GM06990 (cell line): ENCODE data around the gene EIF4EBP2.

ENCODE experiments used
- DNase-seq: peaks from one replicate; pipeline ENCODE4 v3.0.0-alpha.2; 2011; ENCODE audit not compliant: insufficient read length; ENCODE audit errors: extremely low read depth
- H3K27me3 ChIP-seq: replicated peaks from 2 replicates; pipeline ENCODE4 v1.6.0; 2011; ENCODE audit warnings: low read length; ENCODE audit not compliant: control insufficient read depth, insufficient read depth
- H3K36me3 ChIP-seq: 2 replicates; pipeline ENCODE4 v1.5.1; 2011; ENCODE audit warnings: low read length; ENCODE audit not compliant: control insufficient read depth, insufficient read depth
- H3K4me3 ChIP-seq: replicated peaks from 2 replicates; pipeline ENCODE4 v1.5.1; 2011; ENCODE audit warnings: low read depth, mild to moderate bottlenecking, control low read depth, low read length
- TF ChIP-seq, protein P1 (sequence below): IDR thresholded peaks from 2 replicates; pipeline ENCODE4 v1.5.1; 2011; ENCODE audit warnings: low read length, control low read depth, mild to moderate bottlenecking, inconsistent platforms; ENCODE audit not compliant: insufficient read depth, poor library complexity, severe bottlenecking

Gene EIF4EBP2

DNA sequence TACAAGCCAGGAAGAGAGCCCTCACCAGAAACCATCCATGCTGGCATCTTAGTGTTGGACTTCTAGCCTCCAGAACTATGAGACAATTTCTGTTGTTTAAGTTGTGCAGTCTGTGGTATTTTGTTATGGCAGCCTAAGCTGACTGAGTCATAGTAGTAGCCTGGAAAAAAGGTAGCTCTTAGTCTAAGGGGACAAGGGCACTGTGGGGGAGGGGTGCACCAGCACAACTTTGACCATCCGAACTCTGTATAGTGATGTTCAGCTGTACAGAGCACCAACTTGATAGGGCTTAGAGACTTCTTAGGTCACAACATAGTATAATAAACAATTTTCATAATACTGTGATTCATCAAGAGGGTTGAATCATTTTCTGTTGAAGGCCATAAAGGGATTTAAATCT is 14.3 kb downstream of the EIF4EBP2 start:
- H3K27me3 ChIP-seq, result no peaks in the 10 kb centered on the region
- no peak overlapping the region for H3K4me3 ChIP-seq
- no peak for DNase-seq
- peaks cover 15% of the 10 kb centered on the region for H3K36me3 ChIP-seq
- TF ChIP-seq, protein P1, sequence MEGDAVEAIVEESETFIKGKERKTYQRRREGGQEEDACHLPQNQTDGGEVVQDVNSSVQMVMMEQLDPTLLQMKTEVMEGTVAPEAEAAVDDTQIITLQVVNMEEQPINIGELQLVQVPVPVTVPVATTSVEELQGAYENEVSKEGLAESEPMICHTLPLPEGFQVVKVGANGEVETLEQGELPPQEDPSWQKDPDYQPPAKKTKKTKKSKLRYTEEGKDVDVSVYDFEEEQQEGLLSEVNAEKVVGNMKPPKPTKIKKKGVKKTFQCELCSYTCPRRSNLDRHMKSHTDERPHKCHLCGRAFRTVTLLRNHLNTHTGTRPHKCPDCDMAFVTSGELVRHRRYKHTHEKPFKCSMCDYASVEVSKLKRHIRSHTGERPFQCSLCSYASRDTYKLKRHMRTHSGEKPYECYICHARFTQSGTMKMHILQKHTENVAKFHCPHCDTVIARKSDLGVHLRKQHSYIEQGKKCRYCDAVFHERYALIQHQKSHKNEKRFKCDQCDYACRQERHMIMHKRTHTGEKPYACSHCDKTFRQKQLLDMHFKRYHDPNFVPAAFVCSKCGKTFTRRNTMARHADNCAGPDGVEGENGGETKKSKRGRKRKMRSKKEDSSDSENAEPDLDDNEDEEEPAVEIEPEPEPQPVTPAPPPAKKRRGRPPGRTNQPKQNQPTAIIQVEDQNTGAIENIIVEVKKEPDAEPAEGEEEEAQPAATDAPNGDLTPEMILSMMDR, result no peak

DNA sequence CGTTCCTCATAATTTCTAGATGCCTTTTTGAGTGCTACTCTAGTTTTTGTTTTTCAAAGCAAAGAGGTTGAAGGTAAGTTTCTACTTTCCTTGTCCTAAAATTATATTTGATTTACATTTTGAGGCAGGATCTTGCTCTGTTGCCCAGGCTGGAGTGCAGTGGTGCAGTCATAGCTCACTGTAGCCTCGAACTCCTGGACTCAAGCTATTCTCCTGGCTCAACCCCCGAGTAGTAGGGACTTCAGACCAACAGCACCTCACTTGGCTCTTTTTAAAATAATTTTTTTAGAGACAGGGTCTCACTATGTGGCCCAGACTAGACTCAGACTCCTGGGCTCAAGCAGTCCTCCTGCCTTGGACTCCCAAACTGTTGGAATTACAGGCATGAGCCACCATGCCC is 14.8 kb downstream of the EIF4EBP2 start:
- Histone ChIP-seq H3K36me3 (peaks cover 16% of the 10 kb centered on the region), H3K27me3 (no peaks in the 10 kb centered on the region), H3K4me3 (no peak overlapping the region)
- DNase-seq, result no peak
- TF ChIP-seq, protein P1, result no peak

DNA sequence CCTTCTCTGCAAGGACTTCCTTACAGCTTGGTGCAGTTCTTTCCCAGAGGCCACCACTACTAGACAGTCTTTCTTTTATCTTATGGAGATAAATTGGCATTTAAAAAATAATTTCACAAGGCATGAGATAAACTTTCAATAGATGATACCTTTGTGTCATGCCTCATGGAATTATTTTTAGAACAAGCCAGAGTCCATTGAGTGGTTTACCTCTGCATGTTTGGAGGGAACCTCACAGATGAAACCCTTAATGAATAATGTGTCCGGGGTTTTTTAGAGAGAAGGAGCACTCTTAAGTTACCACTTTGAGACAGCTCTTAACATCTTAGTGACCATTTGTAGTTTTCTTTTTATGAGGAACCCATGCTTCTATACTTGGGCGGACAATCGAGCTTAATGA is 20.4 kb downstream of the EIF4EBP2 start:
- TF ChIP-seq, protein P1, result no peak
- H3K36me3 ChIP-seq, result peaks cover 29% of the 10 kb centered on the region
- no peaks in the 10 kb centered on the region for H3K27me3 ChIP-seq
- no peak overlapping the region for H3K4me3 ChIP-seq
- DNase-seq, result no peak

DNA sequence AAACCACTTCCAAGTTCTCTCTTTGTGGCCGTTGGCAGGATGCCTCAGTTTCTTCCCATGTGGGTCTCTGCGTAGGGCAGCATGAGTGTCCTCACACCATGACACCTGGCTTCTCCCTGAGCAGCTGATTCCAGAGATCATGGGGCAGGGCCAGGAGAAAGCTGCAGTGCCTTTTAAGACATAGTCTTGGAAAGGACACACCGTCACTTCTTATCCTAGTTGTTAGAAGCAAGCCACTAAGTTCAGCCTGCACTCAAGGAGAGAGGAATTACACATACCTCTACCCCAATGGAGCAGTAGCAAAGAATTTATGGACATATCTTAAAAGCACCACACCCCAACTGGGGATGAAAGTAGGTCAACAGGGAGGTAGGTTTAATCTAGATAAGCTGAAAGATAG is 21.2 kb downstream of the EIF4EBP2 start:
- H3K36me3 ChIP-seq, result peaks cover 29% of the 10 kb centered on the region

DNA sequence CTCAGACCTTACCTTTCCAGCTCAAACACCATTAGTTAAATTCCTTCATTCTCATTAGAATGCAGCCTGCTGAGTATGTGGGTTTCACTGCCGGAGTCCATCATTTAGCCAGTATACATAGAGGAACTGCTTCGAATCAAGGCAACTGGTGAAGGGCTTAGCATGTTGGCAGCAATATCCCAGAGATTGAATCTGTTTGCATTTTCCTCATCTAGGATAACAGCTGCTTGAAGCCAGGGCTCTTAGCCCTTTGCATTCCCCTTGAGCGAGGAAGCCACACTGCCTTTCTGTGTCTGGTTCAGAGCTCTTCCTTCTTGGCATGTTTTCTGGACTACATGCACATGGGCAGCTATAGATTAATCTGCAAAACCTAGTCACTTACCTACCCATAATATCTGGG is 22.9 kb downstream of the EIF4EBP2 start:
- TF ChIP-seq, protein P1, result no peak
- Histone ChIP-seq H3K36me3 (peaks cover 23% of the 10 kb centered on the region), H3K27me3 (no peaks in the 10 kb centered on the region), H3K4me3 (no peak overlapping the region)
- DNase-seq, result no peak

More for the DNA sequence above, 21.2 kb downstream of the EIF4EBP2 start:
- DNase-seq, result no peak
- TF ChIP-seq, protein P1, result no peak
- Histone ChIP-seq H3K27me3 (no peaks in the 10 kb centered on the region), H3K4me3 (no peak overlapping the region)
